Right kidney (tissue), 1 donor: ENCODE data around the gene BTN1A1.
"Not testable (repeated sequence)": the region's sequence is repeated elsewhere in the genome, so short reads cannot be mapped to it uniquely, and the experiment has no call there.

Source experiments
- DNase-seq: peaks from one replicate; pipeline ENCODE4 v3.0.0-alpha.2; 2016

BTN1A1 gene

GRCh38 chr6:26514984-26515383, 14.9 kb downstream of the BTN1A1 start:
- no peak for DNase-seq

- no peak for DNase-seq
Observed at GRCh38 chr6:26516481-26517427, 16.7 kb downstream of the BTN1A1 start.

DNA sequence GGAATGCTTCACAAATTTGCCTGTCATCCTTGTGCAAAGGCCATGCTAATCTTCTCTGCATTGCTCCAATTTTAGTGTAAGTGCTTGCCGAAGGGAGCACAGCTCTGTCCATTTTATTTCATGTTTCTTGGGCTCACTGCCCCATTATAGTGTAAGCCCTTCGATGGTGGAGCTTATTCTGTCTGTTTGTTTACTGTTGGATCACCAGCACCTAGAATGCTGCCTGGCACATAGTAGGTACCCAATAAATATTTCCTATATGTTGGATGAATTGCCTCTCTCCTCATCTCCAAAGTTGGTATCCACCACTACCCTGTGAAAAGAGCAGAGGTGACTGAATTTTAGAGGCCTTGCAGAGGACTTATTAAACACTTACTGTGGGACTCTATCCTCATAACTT, 19.3 kb downstream of the BTN1A1 start:
- DNase-seq: no peak

DNA sequence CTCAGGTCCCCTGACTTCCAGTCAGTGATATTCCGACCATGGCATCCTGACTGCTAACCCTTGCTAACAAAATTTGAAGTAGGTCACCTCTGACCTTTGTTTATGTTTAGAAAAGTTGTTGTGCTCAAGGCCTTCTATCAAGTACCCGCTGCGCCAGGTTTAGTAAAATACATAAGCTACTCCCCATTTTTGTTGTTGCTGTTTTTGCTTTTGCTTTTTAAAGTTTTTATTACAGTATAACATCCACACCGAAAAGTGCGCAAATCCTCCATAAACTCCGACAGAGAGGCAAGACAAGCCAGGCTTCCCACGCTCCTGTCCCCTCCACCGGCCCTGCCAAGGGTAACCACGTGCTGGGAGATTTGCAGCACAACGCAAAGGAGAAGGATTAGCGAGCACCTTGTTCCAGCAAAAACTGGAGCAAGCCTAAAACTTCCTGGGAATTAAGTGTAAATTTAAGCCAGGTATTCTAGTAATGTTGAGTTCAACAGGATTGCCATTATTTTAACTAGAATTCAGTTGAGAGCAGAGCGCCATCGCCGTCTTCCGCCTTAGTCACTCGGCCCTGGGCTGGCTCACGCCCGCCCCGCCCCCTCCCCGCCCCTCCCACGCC, 20.2 kb downstream of the BTN1A1 start:
- peak; percentile 88 for DNase-seq

DNA sequence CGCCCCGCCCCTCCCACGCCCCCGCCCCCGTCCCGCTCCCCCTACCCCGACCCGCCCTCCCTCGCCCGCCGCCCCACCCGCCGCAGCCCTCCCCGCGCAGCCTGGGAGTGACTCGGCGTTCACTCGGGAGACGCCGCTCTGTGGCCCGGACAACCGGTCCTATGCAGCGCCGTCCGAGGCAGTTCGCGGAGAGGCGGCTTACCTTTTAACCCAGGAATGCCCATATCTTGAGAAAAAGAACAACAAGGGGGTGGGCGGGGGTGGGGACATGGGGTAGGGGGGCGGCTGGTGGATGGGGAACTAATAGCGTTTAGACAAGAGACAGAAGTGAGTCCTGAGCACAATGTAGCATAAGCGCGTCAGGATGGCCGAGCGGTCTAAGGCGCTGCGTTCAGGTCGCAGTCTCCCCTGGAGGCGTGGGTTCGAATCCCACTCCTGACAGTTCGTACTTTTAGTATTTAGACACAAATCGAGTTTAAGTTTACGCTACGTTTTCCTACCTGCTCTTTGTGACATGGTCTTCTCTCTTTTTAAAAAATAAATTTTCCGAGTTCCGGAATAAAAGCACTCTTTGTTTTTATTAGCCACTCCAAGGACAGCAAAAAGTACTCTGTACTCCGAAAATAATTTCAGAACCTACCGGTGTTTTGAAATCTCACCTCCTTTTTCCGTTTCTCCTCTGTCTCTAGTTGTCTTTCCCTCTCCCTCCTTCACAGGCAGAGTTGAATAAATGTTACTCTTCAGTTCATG, 20.9 kb downstream of the BTN1A1 start:
- no peak for DNase-seq

DNA sequence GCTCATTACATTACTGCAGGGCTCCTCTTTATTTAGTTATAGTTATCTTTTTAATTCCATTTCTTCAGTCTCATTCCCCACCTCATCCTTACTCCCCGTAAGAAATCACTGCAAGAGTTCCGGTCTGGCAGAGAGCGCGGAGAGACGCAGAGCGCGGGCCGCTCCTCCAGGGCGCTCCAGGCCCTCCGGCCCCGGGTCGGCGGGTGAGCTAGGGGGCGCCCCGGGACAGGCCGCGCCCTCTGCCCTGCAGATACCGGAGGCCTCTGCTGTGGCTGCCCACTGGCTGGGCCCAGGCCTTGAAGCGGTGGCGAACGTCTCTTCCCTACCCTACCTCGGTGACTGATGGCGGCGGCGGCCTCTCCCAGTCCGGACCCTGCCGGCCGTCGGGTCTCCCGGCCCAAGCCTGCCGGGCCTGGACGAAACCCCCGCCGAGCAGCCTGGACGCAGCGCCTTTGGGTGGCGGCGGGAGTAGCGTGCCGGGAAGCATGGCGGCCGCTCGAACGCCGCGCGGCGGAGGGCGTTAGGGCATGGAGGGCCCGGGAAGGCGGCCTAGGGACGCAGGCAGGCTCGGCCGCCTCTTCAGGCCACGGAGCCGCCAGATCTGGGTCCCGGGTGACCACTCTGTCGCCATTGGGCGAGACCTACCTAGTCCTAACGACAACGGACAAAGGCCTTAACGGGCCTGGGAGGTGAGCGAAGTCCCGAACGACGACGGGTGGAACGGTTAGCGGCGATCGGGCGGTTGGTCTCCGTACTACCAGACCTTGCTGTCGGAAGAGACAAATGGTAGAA, 21.7 kb downstream of the BTN1A1 start:
- peak; percentile 97 for DNase-seq

GRCh38 chr6:26522486-26523228, 22.6 kb downstream of the BTN1A1 start:
- not testable (repeated sequence) for DNase-seq

- DNase-seq: not testable (repeated sequence)
Observed at GRCh38 chr6:26524314-26524713, 24.2 kb downstream of the BTN1A1 start.

- no peak for DNase-seq
Observed at GRCh38 chr6:26524722-26525370, 24.7 kb downstream of the BTN1A1 start.

- no peak for DNase-seq
Observed at GRCh38 chr6:26525838-26526237, 25.7 kb downstream of the BTN1A1 start.

DNA sequence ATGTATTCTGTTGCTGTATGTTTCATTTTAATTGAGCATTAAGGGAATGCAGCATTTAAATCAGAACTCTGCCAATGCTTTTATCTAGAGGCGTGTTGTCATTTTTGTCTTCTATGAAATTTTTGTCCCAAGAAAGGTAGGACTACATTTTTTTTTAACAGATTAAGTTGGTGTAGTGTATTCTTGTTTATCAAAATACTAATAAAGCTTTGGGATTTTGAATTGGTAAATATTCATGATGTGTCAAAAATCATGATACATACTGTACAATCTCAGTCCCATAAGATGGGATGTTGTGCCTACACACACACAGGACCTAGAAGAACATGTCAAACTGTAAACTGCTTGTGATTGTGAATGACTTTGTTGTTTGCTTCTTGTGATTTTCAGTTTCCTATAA, 26.8 kb downstream of the BTN1A1 start:
- DNase-seq: no peak

GRCh38 chr6:26530203-26530602, 30.1 kb downstream of the BTN1A1 start:
- DNase-seq: no peak

GRCh38 chr6:26531897-26532296, 31.8 kb downstream of the BTN1A1 start:
- DNase-seq: no peak

- DNase-seq: peak; percentile 83
Observed at GRCh38 chr6:26532699-26533531, 32.8 kb downstream of the BTN1A1 start.

DNA sequence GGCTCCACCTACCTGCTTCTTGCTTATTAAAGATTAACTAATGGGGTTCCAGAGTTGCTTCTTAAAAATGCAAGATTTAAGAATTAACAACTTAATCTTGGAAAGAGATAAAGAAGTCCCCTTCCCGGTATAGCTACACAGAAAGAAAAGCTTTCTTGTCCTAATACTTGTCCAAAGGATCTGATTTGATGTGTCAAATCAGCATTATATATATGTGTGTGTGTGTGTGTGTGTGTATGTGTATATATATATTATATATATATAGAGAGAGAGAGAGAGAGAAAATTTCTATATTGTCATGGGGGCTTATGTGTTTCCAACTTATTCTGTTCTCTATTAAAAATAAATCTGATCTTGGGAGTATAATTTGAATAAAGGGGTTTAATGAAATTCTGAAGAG, 33.4 kb downstream of the BTN1A1 start:
- DNase-seq: no peak

- DNase-seq: peak; percentile 43
Observed at GRCh38 chr6:26534681-26535465, 34.8 kb downstream of the BTN1A1 start.

GRCh38 chr6:26536571-26537159, 36.6 kb downstream of the BTN1A1 start:
- DNase-seq: peak; percentile 67

DNA sequence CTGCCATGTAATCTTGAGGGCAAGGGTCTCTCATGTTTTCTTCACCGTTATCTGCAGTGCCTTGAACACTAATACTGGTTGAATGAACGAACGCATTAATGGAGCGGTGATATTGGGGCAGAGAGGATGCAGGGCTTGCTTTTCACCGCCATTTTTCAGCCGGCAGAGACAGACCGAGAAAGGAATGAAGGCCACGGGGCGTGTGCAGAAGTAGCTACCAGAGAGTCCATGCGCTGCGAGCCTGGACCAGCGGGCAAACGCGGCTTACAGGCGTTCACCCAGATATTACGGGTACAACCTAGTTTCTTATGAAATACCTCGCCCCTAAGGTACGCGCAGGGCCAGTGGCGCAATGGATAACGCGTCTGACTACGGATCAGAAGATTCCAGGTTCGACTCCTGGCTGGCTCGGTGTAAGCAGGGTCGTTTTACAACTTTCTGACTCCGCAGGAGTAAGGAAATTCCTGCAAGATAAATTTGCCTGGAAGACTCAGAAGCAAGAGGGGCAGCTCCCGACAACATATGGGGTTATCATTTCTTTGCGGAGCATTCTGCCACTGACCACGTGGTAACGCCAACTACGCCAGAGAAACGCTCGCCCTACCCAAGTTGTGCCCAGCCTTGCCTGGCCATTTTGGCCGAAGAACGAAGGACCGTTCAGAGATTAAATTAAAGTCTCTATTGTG, 37.2 kb downstream of the BTN1A1 start:
- DNase-seq: peak; percentile 94
